ENCODE data around the gene PPP2R2B. TPM values are rescaled to one million over a fixed set of nuclear protein-coding genes. Genes with fewer than 3 reads are reported as not detected.

PPP2R2B gene
- total and polyA plus RNA-seq, 2 of the 4 experiments (the other 2 are of a cell fraction), result not detected

- no peak overlapping the region for H2BK20ac ChIP-seq (ENCODE audit: low read depth, low read length)
- H2AK5ac ChIP-seq (ENCODE audit: low read depth, low read length), result no peak overlapping the region
- DNase-seq (no peak), ATAC-seq (ENCODE audit: low read depth) (no peak)
- H3K4me1 ChIP-seq (ENCODE audit: control insufficient read depth, insufficient read depth, low read length), result no peaks in the 10 kb centered on the region
- ChIA-PET CTCF (no interaction called here), POLR2A (ENCODE audit: unreplicated experiment) (no interaction called here)
- H2AK9ac ChIP-seq (replicated peaks; ENCODE audit: low read depth, low read length, poor library complexity), result no peak overlapping the region
- H3K27me3 ChIP-seq (ENCODE audit: control insufficient read depth, insufficient read depth, low read length), result no peaks in the 10 kb centered on the region
- no peak overlapping the region for H3K14ac ChIP-seq (replicated peaks; ENCODE audit: low read depth, low read length)
- TF ChIP-seq NFE2L2 (IDR thresholded peaks at IDR 0.05; ENCODE audit: low read depth, low read length) (no peak), CHD1 (IDR thresholded peaks at IDR 0.05; ENCODE audit: low read depth, low read length) (no peak), MXI1 (IDR thresholded peaks at IDR 0.05; ENCODE audit: borderline replicate concordance, low read depth, low read length) (no peak), ELK1 (IDR thresholded peaks at IDR 0.05; ENCODE audit: borderline replicate concordance, low read depth, low read length) (no peak), RCOR1 (IDR thresholded peaks at IDR 0.05; ENCODE audit: insufficient replicate concordance, low read length) (no peak), USF2 (IDR thresholded peaks at IDR 0.05; ENCODE audit: low read depth, low read length) (no peak), POLR2A (IDR thresholded peaks at IDR 0.05; ENCODE audit: low read depth, low read length) (no peak), FOS (IDR thresholded peaks at IDR 0.05; ENCODE audit: low read depth, low read length) (no peak), MAFK (IDR thresholded peaks at IDR 0.05; ENCODE audit: low read depth, low read length) (no peak)
- BruUV-seq (replicated peaks), result no TSS peak
- dilution Hi-C loops (cut with HindIII; ENCODE audit: low sequenced_read_pairs, unreplicated experiment), result no loop called here
- no peak overlapping the region for H3K4me2 ChIP-seq (ENCODE audit: low read depth, low read length)
- H3K4me3 ChIP-seq (ENCODE audit: insufficient read depth, low read depth, low read length), result no peak overlapping the region
- no peak overlapping the region for H3K23ac ChIP-seq (ENCODE audit: low read depth, low read length)
- no peak overlapping the region for H3K9ac ChIP-seq (ENCODE audit: low read depth, low read length)
- intact Hi-C loops (cut with micrococcal nuclease), result no loop called here
- no CpG with 5 or more reads among the region's 2 CpGs for WGBS, 2 experiments (ENCODE audit: extremely low coverage in 2 of 2, insufficient read length in 1 of 2)
- no peak overlapping the region for H4K5ac ChIP-seq (ENCODE audit: low read depth, low read length)
- no peaks in the 10 kb centered on the region for H3K79me1 ChIP-seq (ENCODE audit: low read depth in 1 of 2, low read length in 2 of 2)
- no peak overlapping the region for H3K18ac ChIP-seq (ENCODE audit: low read depth, low read length)
- H3K9me1 ChIP-seq (ENCODE audit: insufficient read depth, low read length), result no peaks in the 10 kb centered on the region
- no peak overlapping the region for H2BK15ac ChIP-seq (ENCODE audit: low read depth, low read length)
- H4K20me1 ChIP-seq (ENCODE audit: insufficient read depth, low read length), result no peaks in the 10 kb centered on the region
- H3K4ac ChIP-seq (ENCODE audit: low read depth, low read length), result no peak overlapping the region
- peaks cover 2% of the 10 kb centered on the region; the same call in 1 of the 2 replicates for H3K9me3 ChIP-seq (ENCODE audit: control insufficient read depth, insufficient read depth, low read length)
- H4K8ac ChIP-seq (ENCODE audit: low read depth in 2 of 2, low read length in 2 of 2), result no peak overlapping the region
- H2BK5ac ChIP-seq (ENCODE audit: low read depth, low read length, poor library complexity, severe bottlenecking), result no peak overlapping the region
- no peak overlapping the region for H3K56ac ChIP-seq (ENCODE audit: extremely low read depth, insufficient read depth, low read length)
- H3K36me3 ChIP-seq (ENCODE audit: control insufficient read depth, insufficient read depth, low read length), result no peaks in the 10 kb centered on the region
- in situ Hi-C loops (cut with MboI; ENCODE audit: low sequenced_read_pairs), result no loop called here
- no peak overlapping the region for H2BK120ac ChIP-seq (ENCODE audit: low read depth, low read length)
- H3K27ac ChIP-seq (ENCODE audit: insufficient read depth, low read length), result no peak overlapping the region
- H2AFZ ChIP-seq (replicated peaks; ENCODE audit: low read length, poor library complexity), result no peak overlapping the region
- no peak overlapping the region for H4K91ac ChIP-seq (ENCODE audit: insufficient read depth, low read depth, low read length)
These were observed 234.8 kb downstream of the PPP2R2B start for GRCh38 chr5:146643776-146644175.
